ENCODE data around the gene CISD1.
A peak's percentile ranks its signal among the peaks of the same experiment; 100 is the strongest.

Gene CISD1

GRCh38 chr10:58266003-58266825, 2.7 kb upstream of the CISD1 start:
- DNase-seq = no peak

DNA sequence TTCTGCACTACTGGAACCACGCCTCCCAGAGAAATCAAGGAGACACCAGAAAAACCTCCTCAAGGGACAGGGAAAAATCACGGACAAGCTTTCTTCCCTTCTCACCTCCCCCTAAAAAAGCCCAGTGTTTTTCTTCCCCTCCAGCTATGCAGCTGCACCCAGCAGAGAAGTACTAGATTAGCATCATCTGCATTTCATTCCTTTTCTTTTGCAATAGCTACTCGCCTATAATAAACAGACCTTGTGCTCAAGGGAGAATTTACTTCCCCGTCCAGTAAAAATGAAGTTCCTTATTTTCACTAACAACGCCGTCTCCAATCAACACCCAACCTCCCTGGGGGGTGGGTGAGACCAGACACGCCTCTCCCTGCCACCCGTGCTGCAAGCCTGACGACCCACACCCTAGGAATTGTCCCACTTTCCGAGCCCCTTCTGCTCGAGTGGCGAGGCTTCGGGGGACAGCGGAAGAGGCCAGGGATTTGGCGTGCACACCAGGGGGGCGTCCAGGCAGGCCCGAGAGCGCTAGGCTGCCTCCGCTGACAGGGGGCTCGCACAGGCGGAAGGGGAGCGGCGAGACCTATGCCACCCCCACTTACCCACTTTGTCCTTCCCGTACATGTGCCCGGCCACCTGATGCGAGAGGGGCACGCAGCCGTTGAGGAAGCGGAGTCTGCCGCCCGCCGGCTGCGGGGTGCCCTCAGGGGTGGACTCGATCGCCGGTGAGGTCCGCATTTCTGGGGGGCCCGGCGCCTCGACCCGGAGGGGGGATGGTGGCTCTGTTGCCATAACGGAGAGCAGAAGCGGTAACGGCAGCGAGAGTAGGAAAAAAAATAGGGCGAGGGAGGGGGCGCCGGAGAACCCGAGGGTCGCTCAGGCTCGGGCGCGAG, 1.9 kb upstream of the CISD1 start:
- DNase-seq = peak; percentile 68

DNA sequence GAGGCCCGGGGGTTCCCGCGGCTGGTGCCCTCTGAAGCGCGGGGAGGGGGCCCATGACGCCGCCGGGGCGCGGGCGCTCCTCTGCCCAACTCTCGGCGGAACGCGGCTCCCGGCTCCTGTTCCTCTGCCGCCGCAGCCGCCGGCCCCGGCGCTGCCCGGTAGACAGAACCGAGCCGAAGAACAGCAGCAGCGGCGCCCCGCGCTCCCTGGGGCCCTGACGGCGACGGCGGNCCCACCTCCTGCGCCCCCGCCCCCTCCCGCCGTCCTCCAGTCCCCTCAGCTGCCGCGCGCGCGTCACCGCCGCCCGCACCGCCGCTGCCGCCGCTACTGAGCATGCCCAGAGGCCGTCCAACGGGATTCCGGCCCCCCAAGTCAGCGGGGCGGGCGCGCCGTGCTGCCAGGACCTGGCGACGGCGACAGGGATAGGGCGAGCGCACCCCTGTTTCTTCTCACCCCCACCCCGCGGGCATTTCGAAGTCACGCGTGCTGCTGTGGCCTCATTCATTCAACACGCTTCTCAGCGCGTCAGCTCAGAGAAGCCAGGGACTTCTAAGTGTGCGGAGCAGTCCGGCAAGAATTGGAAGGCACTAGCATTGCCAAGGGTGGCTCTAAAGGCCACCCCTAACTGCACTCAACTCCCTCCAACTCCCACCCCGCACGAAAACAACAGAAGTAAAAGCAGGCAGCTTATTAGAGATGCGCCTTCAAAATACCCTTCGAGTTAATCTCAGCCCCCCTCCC, 1.1 kb upstream of the CISD1 start, which contains the start of gene IPMK:
Gene IPMK (minus strand): TSS at position 182 of the 741 bp plus-strand sequence. CDS start 283 bp downstream, outside the sequence.
- DNase-seq = peak; percentile 93

- DNase-seq = no peak
Measured at GRCh38 chr10:58268454-58268945, 462 bp upstream of the CISD1 start.

DNA sequence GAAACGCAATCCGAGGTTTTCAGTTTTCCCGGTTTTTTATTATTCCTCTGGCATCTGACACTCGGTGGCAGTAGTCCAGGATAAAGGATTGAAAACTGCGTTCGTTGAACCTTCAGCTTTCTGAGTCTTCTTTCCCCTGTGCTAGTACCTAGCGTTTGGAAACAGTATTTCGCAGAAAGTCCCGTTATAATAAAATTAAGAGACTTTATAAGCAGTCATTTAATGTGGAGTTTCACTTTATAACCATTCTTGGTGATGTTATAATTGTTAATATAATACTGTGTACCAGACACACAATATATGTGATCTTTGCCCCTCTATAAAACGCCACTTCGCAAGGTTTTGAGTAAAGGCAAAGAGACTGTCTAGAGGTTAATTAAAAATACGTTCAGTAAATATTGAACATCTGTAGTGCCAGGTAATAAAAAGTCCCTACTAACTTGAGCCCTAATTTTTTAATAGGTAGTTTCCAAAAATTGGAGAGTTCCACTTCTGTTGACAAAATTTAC, 874 bp downstream of the CISD1 start:
- no peak for DNase-seq

DNA sequence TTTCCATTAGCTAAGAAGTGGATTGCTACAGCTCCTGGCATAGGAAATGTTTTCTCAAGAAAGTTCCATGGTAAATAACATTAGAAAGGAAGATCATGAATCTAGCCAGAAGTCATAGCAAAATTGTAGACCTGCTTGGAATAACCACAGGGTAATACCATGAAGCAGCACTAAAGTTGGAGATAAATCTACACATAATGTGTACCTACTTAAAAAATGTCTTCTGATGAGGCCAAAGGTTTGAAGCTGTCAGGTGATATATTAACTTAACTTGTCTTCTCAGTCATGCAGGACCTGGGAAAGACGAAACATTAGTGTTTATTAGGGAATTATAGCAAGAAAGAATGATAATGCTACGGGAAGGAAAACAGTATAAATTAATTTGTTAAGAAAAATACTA, 6.3 kb downstream of the CISD1 start:
- no peak for DNase-seq

GRCh38 chr10:58275908-58276307, 6.9 kb downstream of the CISD1 start:
- no peak for DNase-seq

GRCh38 chr10:58278274-58278961, 9.5 kb downstream of the CISD1 start:
- no peak for DNase-seq

GRCh38 chr10:58278962-58279307, 10.0 kb downstream of the CISD1 start:
- DNase-seq = no peak

- DNase-seq = no peak
Measured at GRCh38 chr10:58280477-58280876, 11.5 kb downstream of the CISD1 start.

DNA sequence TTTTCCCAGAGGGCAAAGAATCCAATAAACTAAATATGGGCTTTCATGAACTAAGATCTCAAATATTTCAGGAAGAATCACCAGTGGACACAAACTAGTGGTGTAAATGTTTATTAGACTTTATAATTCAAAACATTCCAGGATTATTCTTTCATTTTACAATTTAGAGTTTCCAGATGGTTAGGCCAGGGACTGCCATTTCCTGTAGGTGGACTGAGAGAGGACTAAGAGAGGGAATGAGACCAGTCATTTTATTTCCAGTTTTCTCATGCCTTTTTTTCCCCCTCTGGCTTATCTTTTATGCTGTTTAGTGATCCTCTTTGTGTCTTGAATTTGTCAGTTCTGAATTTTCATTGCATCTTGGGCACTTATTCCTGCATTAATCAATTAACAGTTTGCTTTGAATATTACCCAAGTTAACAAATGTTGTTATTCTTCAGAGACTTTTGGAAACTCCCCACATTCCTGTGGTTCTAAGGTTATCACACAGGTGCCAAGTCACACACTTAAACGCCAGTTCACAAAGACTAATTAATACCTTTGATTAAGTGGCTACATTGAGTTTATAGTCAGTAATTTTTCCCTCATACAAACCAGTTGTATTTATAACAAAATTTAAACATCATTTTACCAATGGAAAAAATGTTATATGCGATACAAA, 12.3 kb downstream of the CISD1 start:
- no peak for DNase-seq

DNA sequence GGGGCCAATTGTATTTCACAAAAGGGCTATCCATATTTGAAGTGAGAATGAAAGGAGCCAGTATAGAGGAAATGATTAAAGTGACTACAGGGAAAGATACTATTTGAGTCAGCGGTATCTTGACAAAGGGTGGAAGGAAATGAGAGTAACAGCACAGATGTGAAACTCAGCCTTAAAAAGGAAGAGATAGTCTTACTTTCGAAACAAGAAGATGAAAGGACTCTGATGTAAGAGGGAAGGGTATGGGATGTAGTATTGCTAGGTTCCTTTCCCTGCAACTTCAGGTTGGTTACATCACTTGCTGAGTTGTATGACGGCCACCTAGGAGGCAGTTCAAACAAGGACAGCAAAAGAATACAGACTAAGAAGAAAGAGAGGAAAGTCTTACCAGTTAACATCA, 13.7 kb downstream of the CISD1 start:
- DNase-seq = no peak

DNA sequence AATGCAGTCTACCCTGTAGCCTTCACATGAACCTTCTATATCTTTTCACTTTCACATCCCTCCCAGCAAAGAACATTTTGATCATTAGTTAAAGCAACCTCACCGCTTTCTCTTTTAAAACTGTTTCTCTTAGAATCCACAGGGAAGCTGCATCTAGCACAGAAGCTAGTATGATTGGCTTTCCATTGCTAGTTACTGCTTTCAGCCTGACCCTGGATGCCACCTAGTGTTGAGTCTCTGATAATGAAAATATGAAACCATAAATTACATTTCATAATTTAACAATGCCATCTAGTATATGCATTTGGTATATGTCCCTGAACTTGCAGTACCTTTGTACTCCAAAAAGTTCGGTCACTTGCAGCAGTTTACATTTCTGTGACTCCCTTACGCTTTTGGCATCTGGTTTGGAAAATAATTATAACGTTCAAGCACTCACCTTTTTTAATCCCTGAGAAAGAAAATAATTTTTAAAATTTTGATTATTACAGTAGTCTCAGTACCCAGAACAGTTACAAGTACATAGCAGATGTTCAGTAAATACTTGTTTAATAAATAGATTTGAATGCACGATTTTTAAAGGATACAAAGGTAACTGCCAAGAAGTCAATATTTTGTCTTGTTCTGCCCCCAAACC, 22.7 kb downstream of the CISD1 start:
- no peak for DNase-seq

GRCh38 chr10:58293989-58294388, 25.0 kb downstream of the CISD1 start:
- no peak for DNase-seq

- DNase-seq = no peak
Measured at GRCh38 chr10:58299580-58299979, 30.6 kb downstream of the CISD1 start.

- DNase-seq = no peak
Measured at GRCh38 chr10:58300676-58301075, 31.7 kb downstream of the CISD1 start.

DNA sequence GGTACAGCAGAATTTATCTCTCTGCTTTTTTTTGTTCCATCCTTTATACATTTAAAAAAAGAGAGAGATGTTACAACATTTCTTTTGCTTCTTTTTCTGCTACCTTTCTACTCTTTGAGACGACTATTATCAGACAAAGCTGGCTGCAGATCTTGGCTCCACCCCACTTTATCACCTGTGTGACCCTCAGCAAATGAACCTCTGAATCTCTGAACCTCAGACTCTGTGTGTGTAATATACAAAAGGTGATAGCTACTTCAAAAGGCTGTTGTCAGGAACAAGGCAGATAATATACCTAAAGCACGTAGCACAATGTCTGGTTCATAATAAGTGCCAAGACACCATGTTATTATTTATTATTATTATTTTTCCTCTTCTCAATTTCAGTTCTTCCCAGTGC, 33.3 kb downstream of the CISD1 start:
- no peak for DNase-seq

GRCh38 chr10:58304099-58304633, 35.2 kb downstream of the CISD1 start:
- no peak for DNase-seq

GRCh38 chr10:58305821-58306220, 36.9 kb downstream of the CISD1 start:
- no peak for DNase-seq

DNA sequence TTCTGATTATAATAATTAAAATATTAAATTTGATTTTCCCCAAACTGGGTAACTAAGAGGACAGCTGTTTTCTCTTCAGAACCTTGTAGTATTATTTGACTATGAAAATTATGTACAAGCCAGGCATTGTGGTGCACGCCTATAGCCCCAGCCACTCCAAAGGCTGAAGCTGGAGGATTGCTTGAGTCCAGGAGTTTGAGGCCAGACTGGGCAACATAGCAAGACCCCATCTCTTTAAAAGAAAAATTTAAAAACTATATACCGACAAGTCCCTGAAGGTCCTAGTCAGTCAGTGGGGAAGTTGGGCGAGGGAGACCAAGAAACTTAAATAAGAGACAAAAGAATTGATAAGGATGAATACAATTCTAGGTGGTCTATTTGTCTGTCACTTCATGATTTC, 38.7 kb downstream of the CISD1 start:
- DNase-seq = no peak

- DNase-seq = peak; percentile 35
Measured at GRCh38 chr10:58311026-58311425, 42.1 kb downstream of the CISD1 start.

All from left hindlimb (tissue), 1 donor.